ENCODE data around the gene AKT3. TPM values are rescaled to one million over a fixed set of nuclear protein-coding genes. Genes with fewer than 3 reads are reported as not detected.

Gene AKT3
- total RNA-seq, 1 donor from 2014 or later: 36.2 TPM

GRCh38 chr1:243837907-243838535 lies 12.0 kb downstream of the AKT3 start:
- H3K9me3 ChIP-seq (ENCODE audit: low read depth): no peaks in the 10 kb centered on the region
- Mint-ChIP-seq H3K9me3 (peaks cover 42% of the 10 kb centered on the region), H3K4me1 (no peaks in the 10 kb centered on the region), H3K27ac (no peak overlapping the region), H3K27me3 (ENCODE audit: insufficient read depth, low read depth) (no peaks in the 10 kb centered on the region), H3K36me3 (peaks cover 61% of the 10 kb centered on the region), H3K4me3 (no peak overlapping the region)
- peaks cover 7% of the 10 kb centered on the region for H3K79me2 ChIP-seq (ENCODE audit: low read depth)
- no peak overlapping the region for H2AFZ ChIP-seq (replicated peaks)
- H3K9ac ChIP-seq: no peak overlapping the region
- H3K4me2 ChIP-seq: no peak overlapping the region
- TF ChIP-seq EZH2 (IDR thresholded peaks at IDR 0.05) (no peak), CTCF (IDR thresholded peaks at IDR 0.05) (no peak), EZH2phosphoT487 (IDR thresholded peaks at IDR 0.05) (no peak)
- no peak overlapping the region for H3K27ac ChIP-seq
- H3K27me3 ChIP-seq: no peaks in the 10 kb centered on the region
- no peaks in the 10 kb centered on the region for H3K4me1 ChIP-seq
- H3K4me3 ChIP-seq: no peak overlapping the region
- H3K36me3 ChIP-seq: peaks cover 14% of the 10 kb centered on the region
- H4K20me1 ChIP-seq (ENCODE audit: low read depth): no peaks in the 10 kb centered on the region
- no peaks in the 10 kb centered on the region for H3F3A ChIP-seq (ENCODE audit: low read depth)
- no peak for DNase-seq (ENCODE audit: low spot score)

GRCh38 chr1:243834130-243834529 lies 15.9 kb downstream of the AKT3 start:
- peaks cover 15% of the 10 kb centered on the region for H3K79me2 ChIP-seq (ENCODE audit: low read depth)
- Mint-ChIP-seq H3K27ac (no peak overlapping the region), H3K36me3 (peaks cover 49% of the 10 kb centered on the region), H3K9me3 (peaks cover 35% of the 10 kb centered on the region), H3K27me3 (ENCODE audit: insufficient read depth, low read depth) (no peaks in the 10 kb centered on the region), H3K4me3 (no peak overlapping the region), H3K4me1 (no peaks in the 10 kb centered on the region)
- no peak overlapping the region for H3K4me2 ChIP-seq
- no peak for TF ChIP-seq EZH2 (IDR thresholded peaks at IDR 0.05)
- no peak for TF ChIP-seq CTCF (IDR thresholded peaks at IDR 0.05)
- no peak for TF ChIP-seq EZH2phosphoT487 (IDR thresholded peaks at IDR 0.05)
- no peak overlapping the region for H3K27ac ChIP-seq
- no peak overlapping the region for H3K4me3 ChIP-seq
- no peaks in the 10 kb centered on the region for H3K9me3 ChIP-seq (ENCODE audit: low read depth)
- no peak overlapping the region for H3K9ac ChIP-seq
- H3K36me3 ChIP-seq: peaks cover 14% of the 10 kb centered on the region
- DNase-seq (ENCODE audit: low spot score): no peak
- no peaks in the 10 kb centered on the region for H3K27me3 ChIP-seq
- no peaks in the 10 kb centered on the region for H4K20me1 ChIP-seq (ENCODE audit: low read depth)
- no peak overlapping the region for H2AFZ ChIP-seq (replicated peaks)
- H3F3A ChIP-seq (ENCODE audit: low read depth): no peaks in the 10 kb centered on the region
- no peaks in the 10 kb centered on the region for H3K4me1 ChIP-seq

- Mint-ChIP-seq H3K4me3 (no peak overlapping the region), H3K27ac (no peak overlapping the region), H3K36me3 (peaks cover 42% of the 10 kb centered on the region), H3K9me3 (peaks cover 25% of the 10 kb centered on the region), H3K27me3 (ENCODE audit: insufficient read depth, low read depth) (no peaks in the 10 kb centered on the region), H3K4me1 (no peaks in the 10 kb centered on the region)
- H3K36me3 ChIP-seq: peaks cover 7% of the 10 kb centered on the region
- no peaks in the 10 kb centered on the region for H4K20me1 ChIP-seq (ENCODE audit: low read depth)
- no peak for TF ChIP-seq EZH2 (IDR thresholded peaks at IDR 0.05)
- no peak for TF ChIP-seq CTCF (IDR thresholded peaks at IDR 0.05)
- no peak for TF ChIP-seq EZH2phosphoT487 (IDR thresholded peaks at IDR 0.05)
- H2AFZ ChIP-seq (replicated peaks): no peak overlapping the region
- no peak overlapping the region for H3K4me2 ChIP-seq
- H3K27me3 ChIP-seq: no peaks in the 10 kb centered on the region
- H3K79me2 ChIP-seq (ENCODE audit: low read depth): peaks cover 19% of the 10 kb centered on the region
- H3K4me3 ChIP-seq: no peak overlapping the region
- H3F3A ChIP-seq (ENCODE audit: low read depth): no peaks in the 10 kb centered on the region
- no peak for DNase-seq (ENCODE audit: low spot score)
- H3K27ac ChIP-seq: no peak overlapping the region
- H3K9ac ChIP-seq: no peak overlapping the region
- no peaks in the 10 kb centered on the region for H3K4me1 ChIP-seq
- H3K9me3 ChIP-seq (ENCODE audit: low read depth): no peaks in the 10 kb centered on the region
Measured at GRCh38 chr1:243831463-243831862, 18.6 kb downstream of the AKT3 start.

All from neural progenitor cell (in vitro differentiated cells).